ENCODE measurements around the gene PCSK6.

DNA sequence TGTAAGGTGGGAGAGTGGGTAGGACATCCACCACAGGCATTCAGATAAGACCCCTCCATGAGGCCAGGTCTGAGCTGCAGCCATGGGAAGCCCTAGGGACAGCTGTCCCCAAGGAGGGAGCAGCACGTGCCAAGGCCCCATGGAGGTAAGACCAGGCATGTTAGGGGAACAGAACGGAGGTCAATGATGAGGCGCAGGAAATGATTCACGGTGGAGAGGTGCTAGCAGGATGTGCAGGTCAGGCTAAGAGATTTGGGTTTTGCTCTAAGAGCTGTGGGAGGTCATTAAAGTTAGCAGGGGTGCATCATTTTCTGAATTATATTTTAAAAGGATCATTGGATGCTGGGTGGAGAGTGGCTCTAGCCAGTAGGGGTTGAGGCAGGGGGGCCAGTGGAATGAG, 128.1 kb downstream of the PCSK6 start:
- TF ChIP-seq POLR2A (IDR thresholded peaks at IDR 0.05; ENCODE audit: low read length) = no peak
- no peak for TF ChIP-seq GATA1 (IDR thresholded peaks at IDR 0.05; ENCODE audit: low read depth, low read length)

Measured in erythroblast (primary cell).